ENCODE data around the gene RPS18. TPM values are rescaled to one million over a fixed set of nuclear protein-coding genes. Genes with fewer than 3 reads are reported as not detected.

The RPS18 gene
- total RNA-seq, 2 experiments from 2014 or later, result 4,317 to 7,191 TPM

- peaks cover 24% of the 10 kb centered on the region for H3K36me3 ChIP-seq (ENCODE audit: insufficient read depth, low read length)
- intact Hi-C loops (cut with micrococcal nuclease; ENCODE audit: unreplicated experiment), result no loop called here
- no peaks in the 10 kb centered on the region for H4K20me1 ChIP-seq (ENCODE audit: insufficient read depth, low read length)
- H3K4me3 ChIP-seq (ENCODE audit: low read depth, low read length, poor library complexity, severe bottlenecking), result no peak overlapping the region
- H2AFZ ChIP-seq (ENCODE audit: low read length), result no peak overlapping the region
- no peaks in the 10 kb centered on the region for H3K9me3 ChIP-seq (ENCODE audit: low read length)
- ChIA-PET POLR2A (interaction anchor here (3.8 kb wide), 1 partner anchor 20 kb away, joined by 19 read pairs; the partner anchor contains the start of genes RPS18 and VPS52), CTCF (ENCODE audit: unreplicated experiment) (no interaction called here)
- H3K4me2 ChIP-seq (ENCODE audit: low read length), result no peak overlapping the region
- peaks cover 23% of the 10 kb centered on the region for H3K4me1 ChIP-seq (ENCODE audit: insufficient read depth, low read length, poor library complexity, severe bottlenecking)
- no peak for DNase-seq (ENCODE audit: low spot score)
- H3K27ac ChIP-seq (ENCODE audit: low read depth, low read length, poor library complexity, severe bottlenecking), result no peak overlapping the region
- TF ChIP-seq EZH2phosphoT487 (IDR thresholded peaks at IDR 0.05; ENCODE audit: borderline replicate concordance, low read depth, low read length) (no peak), CTCF (conservative IDR thresholded peaks at IDR 0.05; ENCODE audit: low read length) (peak; percentile 31; the same call in 1 of the 2 replicates)
- no TSS peak for BruUV-seq (replicated peaks)
- no peaks in the 10 kb centered on the region for H3K9me2 ChIP-seq (ENCODE audit: insufficient read depth, low read length)
- no peaks in the 10 kb centered on the region for H3K79me2 ChIP-seq (ENCODE audit: insufficient read depth, low read depth, low read length)
These were observed 20.4 kb upstream of the RPS18 start for GRCh38 chr6:33251395-33252012.

- TSS peak; percentile 38 for BruUV-seq (replicated peaks)
- no peaks in the 10 kb centered on the region for H3K79me2 ChIP-seq (ENCODE audit: insufficient read depth, low read depth, low read length)
- no peak overlapping the region for H3K4me3 ChIP-seq (ENCODE audit: low read depth, low read length, poor library complexity, severe bottlenecking)
- no peak for TF ChIP-seq EZH2phosphoT487 (IDR thresholded peaks at IDR 0.05; ENCODE audit: borderline replicate concordance, low read depth, low read length)
- no peak for TF ChIP-seq CTCF (conservative IDR thresholded peaks at IDR 0.05; ENCODE audit: low read length)
- H3K9me3 ChIP-seq (ENCODE audit: low read length), result no peaks in the 10 kb centered on the region
- no peak overlapping the region for H2AFZ ChIP-seq (ENCODE audit: low read length)
- ChIA-PET CTCF (ENCODE audit: unreplicated experiment) (no interaction called here), POLR2A (no interaction called here)
- H3K36me3 ChIP-seq (ENCODE audit: insufficient read depth, low read length), result peaks cover 32% of the 10 kb centered on the region
- H3K9me2 ChIP-seq (ENCODE audit: insufficient read depth, low read length), result no peaks in the 10 kb centered on the region
- no peak overlapping the region for H3K4me2 ChIP-seq (ENCODE audit: low read length)
- H4K20me1 ChIP-seq (ENCODE audit: insufficient read depth, low read length), result no peaks in the 10 kb centered on the region
- no peak for DNase-seq (ENCODE audit: low spot score)
- H3K27ac ChIP-seq (ENCODE audit: low read depth, low read length, poor library complexity, severe bottlenecking), result no peak overlapping the region
- peaks cover 22% of the 10 kb centered on the region for H3K4me1 ChIP-seq (ENCODE audit: insufficient read depth, low read length, poor library complexity, severe bottlenecking)
- intact Hi-C loops (cut with micrococcal nuclease; ENCODE audit: unreplicated experiment), result no loop called here
These were observed 19.1 kb upstream of the RPS18 start for GRCh38 chr6:33252759-33253158.

- Histone ChIP-seq H3K4me1 (ENCODE audit: insufficient read depth, low read length, poor library complexity, severe bottlenecking) (peaks cover 12% of the 10 kb centered on the region), H3K79me2 (ENCODE audit: insufficient read depth, low read depth, low read length) (no peaks in the 10 kb centered on the region), H2AFZ (ENCODE audit: low read length) (no peak overlapping the region), H3K4me3 (ENCODE audit: low read depth, low read length, poor library complexity, severe bottlenecking) (no peak overlapping the region), H3K4me2 (ENCODE audit: low read length) (no peak overlapping the region), H3K9me3 (ENCODE audit: low read length) (no peaks in the 10 kb centered on the region), H4K20me1 (ENCODE audit: insufficient read depth, low read length) (no peaks in the 10 kb centered on the region), H3K27ac (ENCODE audit: low read depth, low read length, poor library complexity, severe bottlenecking) (no peak overlapping the region), H3K36me3 (ENCODE audit: insufficient read depth, low read length) (peaks cover 50% of the 10 kb centered on the region), H3K9me2 (ENCODE audit: insufficient read depth, low read length) (no peaks in the 10 kb centered on the region)
- DNase-seq (ENCODE audit: low spot score), result no peak
- BruUV-seq (replicated peaks), result no TSS peak
- CTCF ChIA-PET (ENCODE audit: unreplicated experiment), result no interaction called here
- POLR2A ChIA-PET, result interaction anchor here (0.6 kb wide), 1 partner anchor 40 kb away, joined by 4 read pairs; no protein-coding TSS in a partner anchor
- TF ChIP-seq CTCF (conservative IDR thresholded peaks at IDR 0.05; ENCODE audit: low read length) (no peak), EZH2phosphoT487 (IDR thresholded peaks at IDR 0.05; ENCODE audit: borderline replicate concordance, low read depth, low read length) (no peak)
- intact Hi-C loops (cut with micrococcal nuclease; ENCODE audit: unreplicated experiment), result no loop called here
These were observed 17.3 kb upstream of the RPS18 start for GRCh38 chr6:33254591-33254990.
